ENCODE results near the gene ICAM4. TPM values are rescaled to one million over a fixed set of nuclear protein-coding genes. Genes with fewer than 3 reads are reported as not detected.

The ICAM4 gene
- total and polyA plus RNA-seq, 2 donors from 2014 or later, result 0.85 to 1.1 TPM

DNA sequence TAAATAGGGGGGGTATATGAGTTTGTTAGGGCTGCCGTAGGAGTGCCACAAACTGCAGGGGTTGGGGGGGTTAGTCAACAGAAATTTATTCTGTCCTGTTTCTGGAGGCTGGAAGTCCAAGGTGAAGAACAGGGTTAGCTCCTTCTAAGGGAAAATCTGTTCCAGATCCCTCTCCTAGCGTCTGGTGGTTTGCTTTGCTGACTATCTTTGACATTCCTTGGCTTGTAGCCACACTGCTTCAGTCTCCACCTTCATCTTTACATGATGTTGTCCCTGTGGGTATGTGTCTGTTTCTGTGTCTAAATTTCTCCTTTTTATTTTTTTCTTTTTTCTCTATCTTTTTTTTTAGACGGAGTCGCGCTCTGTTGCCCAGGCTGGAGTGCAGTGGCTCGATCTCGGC, 24.0 kb upstream of the ICAM4 start:
- intact Hi-C loops (cut with DNase I), result no loop called here
- H3K27ac ChIP-seq (ENCODE audit: low read depth in 2 of 2, low read length in 2 of 2), result no peak overlapping the region
- H3K4me3 ChIP-seq (ENCODE audit: low read length in 3 of 3), result no peak overlapping the region
- H3K27me3 ChIP-seq (ENCODE audit: control insufficient read depth, insufficient read depth, low read length), result no peaks in the 10 kb centered on the region
- FAIRE-seq (no peak), DNase-seq (no peak)
- H3K9me3 ChIP-seq (ENCODE audit: control insufficient read depth in 2 of 3, insufficient read depth in 1 of 3, low read length in 3 of 3), result no peaks in the 10 kb centered on the region
- no peaks in the 10 kb centered on the region for H3K4me1 ChIP-seq (ENCODE audit: control insufficient read depth in 2 of 3, insufficient read depth in 2 of 3, low read depth in 1 of 3, low read length in 3 of 3)
- TF ChIP-seq, protein P1, sequence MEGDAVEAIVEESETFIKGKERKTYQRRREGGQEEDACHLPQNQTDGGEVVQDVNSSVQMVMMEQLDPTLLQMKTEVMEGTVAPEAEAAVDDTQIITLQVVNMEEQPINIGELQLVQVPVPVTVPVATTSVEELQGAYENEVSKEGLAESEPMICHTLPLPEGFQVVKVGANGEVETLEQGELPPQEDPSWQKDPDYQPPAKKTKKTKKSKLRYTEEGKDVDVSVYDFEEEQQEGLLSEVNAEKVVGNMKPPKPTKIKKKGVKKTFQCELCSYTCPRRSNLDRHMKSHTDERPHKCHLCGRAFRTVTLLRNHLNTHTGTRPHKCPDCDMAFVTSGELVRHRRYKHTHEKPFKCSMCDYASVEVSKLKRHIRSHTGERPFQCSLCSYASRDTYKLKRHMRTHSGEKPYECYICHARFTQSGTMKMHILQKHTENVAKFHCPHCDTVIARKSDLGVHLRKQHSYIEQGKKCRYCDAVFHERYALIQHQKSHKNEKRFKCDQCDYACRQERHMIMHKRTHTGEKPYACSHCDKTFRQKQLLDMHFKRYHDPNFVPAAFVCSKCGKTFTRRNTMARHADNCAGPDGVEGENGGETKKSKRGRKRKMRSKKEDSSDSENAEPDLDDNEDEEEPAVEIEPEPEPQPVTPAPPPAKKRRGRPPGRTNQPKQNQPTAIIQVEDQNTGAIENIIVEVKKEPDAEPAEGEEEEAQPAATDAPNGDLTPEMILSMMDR (IDR thresholded peaks at IDR 0.05; ENCODE audit: borderline replicate concordance, extremely low read depth, insufficient read depth), result no peak
- peaks cover 0 to 5% (median 5%) of the 10 kb centered on the region in 3 donors for H3K36me3 ChIP-seq (ENCODE audit: control insufficient read depth in 2 of 3, insufficient read depth in 3 of 3, low read length in 3 of 3)
- no peak overlapping the region for H3K9ac ChIP-seq (ENCODE audit: low read length in 3 of 3)

DNA sequence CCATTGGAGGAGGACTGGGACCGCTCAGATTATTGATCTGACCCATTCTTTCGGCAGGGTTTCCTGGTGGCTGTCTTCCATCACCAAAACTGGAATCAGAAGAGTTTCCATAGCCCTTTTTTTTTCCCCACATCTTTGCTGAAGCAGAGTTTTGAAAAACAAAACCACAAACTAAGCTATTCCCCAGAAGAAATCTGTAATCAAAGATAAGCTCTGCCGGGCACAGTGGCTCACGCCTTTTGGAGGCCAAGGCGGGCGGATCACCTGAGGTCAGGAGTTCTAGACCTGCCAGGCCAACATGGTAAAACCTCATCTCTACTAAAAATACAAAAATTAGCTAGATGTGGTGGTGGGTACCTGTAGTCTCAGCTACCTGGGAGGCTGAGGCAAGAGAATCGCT, 20.0 kb upstream of the ICAM4 start:
- intact Hi-C loops (cut with DNase I), result loop anchor here (5.0 kb wide), 1 partner anchor 126 kb away; no protein-coding TSS in a partner anchor
- TF ChIP-seq, protein P1 (IDR thresholded peaks at IDR 0.05; ENCODE audit: borderline replicate concordance, extremely low read depth, insufficient read depth), result no peak
- Histone ChIP-seq H3K4me1 (ENCODE audit: control insufficient read depth in 2 of 3, insufficient read depth in 2 of 3, low read depth in 1 of 3, low read length in 3 of 3) (peaks cover 0 to 9% (median 0%) of the 10 kb centered on the region in 3 donors), H3K9ac (ENCODE audit: low read length in 3 of 3) (no peak overlapping the region), H3K27me3 (ENCODE audit: control insufficient read depth, insufficient read depth, low read length) (peaks cover 8% of the 10 kb centered on the region), H3K27ac (ENCODE audit: low read depth in 2 of 2, low read length in 2 of 2) (no peak overlapping the region), H3K36me3 (ENCODE audit: control insufficient read depth in 2 of 3, insufficient read depth in 3 of 3, low read length in 3 of 3) (no peaks in the 10 kb centered on the region), H3K9me3 (ENCODE audit: control insufficient read depth in 2 of 3, insufficient read depth in 1 of 3, low read length in 3 of 3) (no peaks in the 10 kb centered on the region), H3K4me3 (ENCODE audit: low read length in 3 of 3) (no peak overlapping the region)
- DNase-seq, result no peak
- no peak for FAIRE-seq

DNA sequence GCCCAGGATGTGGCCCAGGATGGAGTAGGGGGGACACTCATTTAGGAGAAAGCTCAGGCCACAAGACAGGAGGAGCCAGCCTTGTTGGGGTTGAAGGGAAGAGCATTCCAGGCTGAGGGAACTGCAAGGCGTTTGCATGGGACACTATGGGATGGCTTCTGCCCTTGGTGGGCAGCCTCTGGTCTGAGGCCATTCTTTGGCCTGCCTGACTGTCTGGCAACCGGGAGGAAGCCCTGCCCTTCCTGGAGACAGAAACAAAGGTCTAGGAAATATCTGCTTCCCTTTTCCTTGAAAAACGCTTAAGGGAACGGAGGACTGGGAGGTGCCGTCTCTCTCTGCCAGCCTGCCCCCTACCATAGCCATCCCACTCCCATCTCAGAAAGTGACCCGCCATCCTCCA, 18.7 kb upstream of the ICAM4 start:
- Histone ChIP-seq H3K9me3 (ENCODE audit: control insufficient read depth in 2 of 3, insufficient read depth in 1 of 3, low read length in 3 of 3) (no peaks in the 10 kb centered on the region), H3K36me3 (ENCODE audit: control insufficient read depth in 2 of 3, insufficient read depth in 3 of 3, low read length in 3 of 3) (no peaks in the 10 kb centered on the region), H3K27me3 (ENCODE audit: control insufficient read depth, insufficient read depth, low read length) (peaks cover 9% of the 10 kb centered on the region), H3K4me3 (ENCODE audit: low read length in 3 of 3) (no peak overlapping the region), H3K27ac (ENCODE audit: low read depth in 2 of 2, low read length in 2 of 2) (peak overlapping the region; percentile 55 to 65), H3K4me1 (ENCODE audit: control insufficient read depth in 2 of 3, insufficient read depth in 2 of 3, low read depth in 1 of 3, low read length in 3 of 3) (peaks cover 0 to 9% (median 0%) of the 10 kb centered on the region in 3 donors), H3K9ac (ENCODE audit: low read length in 3 of 3) (peak overlapping the region in 1 of 3 donors; percentile 43)
- intact Hi-C loops (cut with DNase I), result loop anchor here (5.0 kb wide), 1 partner anchor 124 kb away; no protein-coding TSS in a partner anchor
- FAIRE-seq, result no peak
- TF ChIP-seq, protein P1 (IDR thresholded peaks at IDR 0.05; ENCODE audit: borderline replicate concordance, extremely low read depth, insufficient read depth), result no peak
- no peak for DNase-seq

Data from kidney (tissue), 14 donors.